Tibial artery (tissue), 4 donors: ENCODE measurements around the gene PGGT1B.

ENCODE experiments used
- DNase-seq, 2 donors: peaks; one replicate each; pipeline ENCODE4 v3.0.0-alpha.2; 2019
- H3K27ac ChIP-seq, 2 donors: fragments of 200-600 bp; sonication (generic) in 1 of 2; 1 replicate in 1 of 2; 2 replicates in 1 of 2; pipeline ENCODE4 v1.5.1; 2018 to 2019; ENCODE audit warnings: mild to moderate bottlenecking in 1 of 2
- H3K27me3 ChIP-seq, 2 donors: fragments of 200-600 bp; sonication (generic) in 1 of 2; one replicate each; pipeline versions ENCODE4 v1.5.1 to v1.6.0; 2016 to 2019
- H3K36me3 ChIP-seq, 3 donors: fragments of 200-600 bp; sonication (generic) in 2 of 3; one replicate each; pipeline ENCODE4 v1.5.1; 2016 to 2019; ENCODE audit warnings: mild to moderate bottlenecking in 2 of 3
- H3K4me1 ChIP-seq, 4 donors: fragments of 200-600 bp; sonication (generic) in 2 of 4; 1 replicate in 3 of 4; 2 replicates in 1 of 4; pipeline ENCODE4 v1.5.1; 2016 to 2019
- H3K4me3 ChIP-seq, 2 donors: fragments of 200-600 bp; sonication (generic) in 1 of 2; 1 replicate in 1 of 2; 2 replicates in 1 of 2; pipeline ENCODE4 v1.5.1; 2018 to 2019; ENCODE audit warnings: mild to moderate bottlenecking in 2 of 2
- H3K9me3 ChIP-seq, 3 donors: fragments of 200-600 bp; sonication (generic) in 1 of 3; one replicate each; pipeline ENCODE4 v1.5.1; 2016 to 2019
- intact Hi-C: fragments of 100-400 bp; cut with DNase I; formaldehyde crosslinking; loops from one replicate; pipeline ENCODE4 v1.15.0; 2023; ENCODE audit warnings: low total_unique reads
- TF ChIP-seq, protein P1 (sequence below), 2 experiments: fragments of 200-600 bp in 1 of 2; fragments of 450-650 bp in 1 of 2; IDR thresholded peaks; one replicate each; pipeline ENCODE4 v1.5.1; 2017 to 2019; ENCODE audit warnings: antibody characterized with exemption in 2 of 2, mild to moderate bottlenecking in 1 of 2, moderate library complexity in 1 of 2

PGGT1B gene

DNA sequence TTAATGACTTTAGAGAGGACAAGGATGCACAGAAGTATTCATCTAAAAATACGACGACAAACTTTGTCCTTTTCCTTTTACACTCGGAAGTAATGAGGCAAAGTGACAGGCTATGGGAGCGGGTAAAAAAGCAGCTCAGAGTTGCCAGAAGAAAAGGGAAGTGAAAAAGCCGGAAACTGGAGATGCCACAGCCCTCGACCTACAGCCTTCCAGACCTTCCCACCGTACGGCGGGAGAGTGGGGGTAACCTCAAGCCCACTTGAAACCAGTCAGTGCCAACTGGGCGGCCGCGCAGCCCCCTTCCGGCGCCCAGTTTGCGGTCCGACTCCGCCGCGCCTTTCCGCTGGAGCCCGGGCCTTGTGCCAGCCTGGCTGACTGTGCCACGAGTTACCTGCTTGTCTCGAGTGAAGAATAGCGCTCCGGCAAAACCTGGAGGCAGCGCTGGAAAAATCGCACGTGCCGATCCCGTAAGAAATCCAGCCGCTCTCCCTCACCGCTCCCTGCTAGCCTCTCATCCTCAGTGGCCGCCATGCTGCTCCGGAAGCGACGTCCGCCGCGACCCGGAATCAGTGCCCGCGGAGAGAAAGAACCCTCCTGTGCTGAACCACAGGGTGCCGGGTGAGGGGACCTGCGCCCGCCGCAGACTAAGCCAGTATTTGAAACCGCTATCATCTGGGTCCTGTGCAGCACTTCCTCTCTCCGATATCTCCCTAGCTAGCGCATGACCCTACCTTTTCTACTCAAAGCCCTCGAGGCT is at the start of gene PGGT1B:
PGGT1B (minus strand) TSS at position 557 of the 757 bp plus-strand sequence; CDS start at position 531, 26 bp downstream.
- Histone ChIP-seq H3K4me1 (peaks cover 0 to 35% (median 19%) of the 10 kb centered on the region in 4 donors), H3K4me3 (peak within 1 kb of the TSS; percentile 86 to 96), H3K36me3 (peaks cover 4 to 5% (median 4%) of the 10 kb centered on the region in 3 donors), H3K27me3 (no peaks in the 10 kb centered on the region), H3K27ac (peak within 1 kb of the TSS; percentile 81 to 82), H3K9me3 (no peaks in the 10 kb centered on the region)
- TF ChIP-seq, protein P1, sequence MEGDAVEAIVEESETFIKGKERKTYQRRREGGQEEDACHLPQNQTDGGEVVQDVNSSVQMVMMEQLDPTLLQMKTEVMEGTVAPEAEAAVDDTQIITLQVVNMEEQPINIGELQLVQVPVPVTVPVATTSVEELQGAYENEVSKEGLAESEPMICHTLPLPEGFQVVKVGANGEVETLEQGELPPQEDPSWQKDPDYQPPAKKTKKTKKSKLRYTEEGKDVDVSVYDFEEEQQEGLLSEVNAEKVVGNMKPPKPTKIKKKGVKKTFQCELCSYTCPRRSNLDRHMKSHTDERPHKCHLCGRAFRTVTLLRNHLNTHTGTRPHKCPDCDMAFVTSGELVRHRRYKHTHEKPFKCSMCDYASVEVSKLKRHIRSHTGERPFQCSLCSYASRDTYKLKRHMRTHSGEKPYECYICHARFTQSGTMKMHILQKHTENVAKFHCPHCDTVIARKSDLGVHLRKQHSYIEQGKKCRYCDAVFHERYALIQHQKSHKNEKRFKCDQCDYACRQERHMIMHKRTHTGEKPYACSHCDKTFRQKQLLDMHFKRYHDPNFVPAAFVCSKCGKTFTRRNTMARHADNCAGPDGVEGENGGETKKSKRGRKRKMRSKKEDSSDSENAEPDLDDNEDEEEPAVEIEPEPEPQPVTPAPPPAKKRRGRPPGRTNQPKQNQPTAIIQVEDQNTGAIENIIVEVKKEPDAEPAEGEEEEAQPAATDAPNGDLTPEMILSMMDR (IDR thresholded peaks at IDR 0.05), result no peak
- intact Hi-C loops, result no loop called here
- peak; percentile 71 to 82 for DNase-seq

DNA sequence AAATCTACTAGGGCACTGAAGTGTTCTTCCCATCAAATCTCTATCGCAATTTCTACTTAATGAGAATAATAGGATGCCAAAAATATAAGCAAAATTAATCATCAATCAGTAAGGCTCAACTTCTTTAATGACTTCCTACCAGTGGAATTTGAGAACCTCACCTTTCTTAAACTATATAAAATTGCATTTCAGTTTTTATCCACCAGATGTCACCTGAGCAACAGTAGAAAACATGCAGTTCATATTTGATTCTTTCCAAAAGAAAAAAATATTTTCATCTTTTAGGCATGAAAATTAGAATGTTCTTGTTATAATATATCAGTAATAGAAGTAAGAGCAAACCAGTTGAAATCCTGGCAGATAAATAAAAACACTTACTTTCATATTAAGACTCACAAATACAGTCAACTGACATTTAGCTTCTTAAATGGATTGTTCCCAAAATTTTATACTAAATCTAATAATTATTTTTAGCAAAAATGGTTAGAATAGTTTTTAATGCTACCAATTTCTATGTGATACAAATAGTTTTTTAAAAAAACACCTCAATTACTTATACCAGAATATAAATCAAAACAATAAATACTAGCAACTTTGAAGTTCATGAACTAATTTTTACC is 47.2 kb upstream of the PGGT1B start:
- no peaks in the 10 kb centered on the region for H3K36me3 ChIP-seq
- intact Hi-C loops, result loop anchor here (5.0 kb wide), 1 partner anchor 277 kb away; no protein-coding TSS in a partner anchor
- no peaks in the 10 kb centered on the region for H3K9me3 ChIP-seq
- DNase-seq, result no peak
- no peak overlapping the region for H3K4me3 ChIP-seq
- H3K27me3 ChIP-seq, result peaks cover 0 to 2% of the 10 kb centered on the region in 2 donors
- H3K4me1 ChIP-seq, result no peaks in the 10 kb centered on the region
- H3K27ac ChIP-seq, result no peak overlapping the region
- TF ChIP-seq, protein P1 (IDR thresholded peaks at IDR 0.05), result peak; percentile 74 to 76

DNA sequence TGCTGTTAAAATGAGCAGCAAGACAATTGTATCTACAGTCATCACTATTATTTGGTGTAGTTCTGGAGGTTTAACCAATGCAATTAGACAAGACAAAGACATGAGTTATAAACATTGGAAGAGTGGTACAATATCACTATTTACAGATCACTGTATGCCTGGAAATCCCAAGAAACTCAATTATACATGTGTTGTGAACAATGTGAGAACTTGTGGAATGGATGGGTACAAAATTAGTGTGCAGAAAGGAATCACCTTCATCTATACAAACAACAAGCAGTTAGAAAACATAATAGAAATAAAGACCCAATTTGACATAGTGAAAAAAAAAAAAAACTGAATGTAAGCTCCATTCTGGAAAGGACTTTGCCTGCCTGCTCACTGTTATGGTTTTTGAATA is 46.1 kb upstream of the PGGT1B start:
- TF ChIP-seq, protein P1 (IDR thresholded peaks at IDR 0.05), result no peak
- no peak for DNase-seq
- intact Hi-C loops, result loop anchor here (5.0 kb wide), 1 partner anchor 278 kb away; no protein-coding TSS in a partner anchor

DNA sequence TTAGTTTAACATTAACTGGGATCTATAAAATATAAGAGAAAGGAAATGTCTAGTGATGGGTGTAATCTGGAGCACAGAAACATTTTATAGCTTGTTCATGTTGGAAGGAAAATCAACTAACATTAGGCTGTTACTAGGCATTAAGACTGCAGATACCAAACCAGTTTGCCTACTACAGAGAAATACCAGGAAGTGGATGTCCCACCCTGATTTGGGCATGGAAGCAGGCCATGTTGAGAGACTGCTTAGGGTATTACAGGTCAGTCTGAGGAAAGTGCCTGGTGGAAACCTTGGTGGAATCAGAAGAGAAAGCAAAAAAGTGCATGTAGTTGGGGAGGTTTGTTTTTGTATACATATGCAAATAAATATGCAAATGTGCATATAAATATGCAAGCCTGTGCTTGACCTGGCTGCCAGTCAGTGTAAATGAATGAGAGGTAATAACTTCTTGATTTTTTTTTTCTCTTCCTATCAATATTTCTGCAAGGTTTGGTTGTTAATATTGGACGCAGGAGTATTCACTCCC is 43.4 kb upstream of the PGGT1B start:
- no peak overlapping the region for H3K27ac ChIP-seq
- intact Hi-C loops, result loop anchor here (5.0 kb wide), 1 partner anchor 281 kb away; no protein-coding TSS in a partner anchor
- TF ChIP-seq, protein P1 (IDR thresholded peaks at IDR 0.05), result no peak
- no peak overlapping the region for H3K4me3 ChIP-seq
- no peaks in the 10 kb centered on the region for H3K36me3 ChIP-seq
- H3K27me3 ChIP-seq, result peaks cover 0 to 2% of the 10 kb centered on the region in 2 donors
- H3K9me3 ChIP-seq, result no peaks in the 10 kb centered on the region
- no peak for DNase-seq
- no peaks in the 10 kb centered on the region for H3K4me1 ChIP-seq

More for the DNA sequence above, 46.1 kb upstream of the PGGT1B start:
- no peaks in the 10 kb centered on the region for H3K4me1 ChIP-seq
- H3K9me3 ChIP-seq, result no peaks in the 10 kb centered on the region
- H3K4me3 ChIP-seq, result no peak overlapping the region
- no peaks in the 10 kb centered on the region for H3K36me3 ChIP-seq
- H3K27ac ChIP-seq, result no peak overlapping the region
- H3K27me3 ChIP-seq, result peaks cover 0 to 2% of the 10 kb centered on the region in 2 donors

DNA sequence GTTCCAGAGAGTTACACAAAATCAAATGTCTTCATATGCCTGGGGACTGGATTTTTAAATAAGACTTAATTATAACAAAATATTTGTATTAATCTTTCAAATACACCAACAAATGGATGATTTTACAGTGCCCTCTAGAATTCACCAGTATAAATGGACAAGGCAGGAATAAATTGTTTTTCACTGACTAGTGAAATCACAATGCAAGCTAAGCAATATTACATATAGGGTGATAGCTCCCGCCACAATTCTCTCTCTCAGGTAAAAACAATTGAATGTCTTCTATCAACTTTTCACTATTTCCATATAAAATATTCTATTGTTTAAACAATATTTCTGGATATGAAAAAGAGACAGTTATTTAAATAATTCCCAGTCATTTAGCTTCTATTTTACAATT is 41.8 kb upstream of the PGGT1B start:
- H3K36me3 ChIP-seq, result no peaks in the 10 kb centered on the region
- H3K4me3 ChIP-seq, result no peak overlapping the region
- DNase-seq, result no peak
- H3K27ac ChIP-seq, result no peak overlapping the region
- peaks cover 0 to 2% of the 10 kb centered on the region in 2 donors for H3K27me3 ChIP-seq
- intact Hi-C loops, result no loop called here
- TF ChIP-seq, protein P1 (IDR thresholded peaks at IDR 0.05), result no peak
- H3K9me3 ChIP-seq, result no peaks in the 10 kb centered on the region
- no peaks in the 10 kb centered on the region for H3K4me1 ChIP-seq
